HG03460 (cell line): Measurements from ENCODE around the gene BMPER.

Source experiments
- ATAC-seq: cut with Tn5 transposase; IDR thresholded peaks from one replicate; pipeline ENCODE4 v1.9.1; 2021; ENCODE audit not compliant: unreplicated experiment

The BMPER gene

DNA sequence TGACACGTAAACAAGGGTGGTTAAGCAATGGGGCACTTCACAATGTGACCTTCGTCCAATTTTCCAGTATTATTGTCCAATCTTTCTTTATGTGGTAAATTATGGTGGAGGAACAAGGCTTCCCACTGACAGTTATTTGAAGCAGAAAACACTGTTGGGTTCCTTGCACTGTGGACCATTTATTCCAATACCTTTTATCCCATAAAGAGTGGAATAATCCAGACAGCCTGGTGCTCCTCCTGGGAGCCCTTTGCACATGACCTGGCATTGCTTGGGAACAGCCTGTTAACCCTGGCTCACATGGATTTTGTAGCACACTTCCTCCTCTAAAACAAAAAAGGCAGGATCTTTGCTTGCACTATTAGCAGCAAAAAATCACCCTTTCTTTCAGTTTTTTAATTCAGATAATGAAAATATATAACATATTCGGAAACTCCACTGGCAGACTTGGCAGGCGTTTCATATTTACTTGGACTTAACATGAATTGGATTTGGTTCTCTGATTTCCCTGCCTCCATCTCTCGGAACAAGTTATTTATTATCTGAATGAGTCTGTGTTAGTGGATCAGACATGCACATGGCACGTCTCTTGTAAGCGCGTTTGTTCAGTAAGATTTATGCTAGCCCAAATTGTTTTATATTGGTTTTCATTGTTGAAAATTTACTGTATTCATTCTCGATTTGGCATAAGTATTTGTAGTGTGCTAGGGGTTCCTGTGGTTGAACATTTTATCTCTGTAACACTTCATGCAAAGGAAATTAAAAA, 59.3 kb downstream of the BMPER start:
- ATAC-seq, result no peak

GRCh38 chr7:33965183-33965744, 59.9 kb downstream of the BMPER start:
- no peak for ATAC-seq

GRCh38 chr7:33968591-33968990, 63.3 kb downstream of the BMPER start:
- no peak for ATAC-seq

- no peak for ATAC-seq
Observed at GRCh38 chr7:33970536-33970935, 65.2 kb downstream of the BMPER start.

DNA sequence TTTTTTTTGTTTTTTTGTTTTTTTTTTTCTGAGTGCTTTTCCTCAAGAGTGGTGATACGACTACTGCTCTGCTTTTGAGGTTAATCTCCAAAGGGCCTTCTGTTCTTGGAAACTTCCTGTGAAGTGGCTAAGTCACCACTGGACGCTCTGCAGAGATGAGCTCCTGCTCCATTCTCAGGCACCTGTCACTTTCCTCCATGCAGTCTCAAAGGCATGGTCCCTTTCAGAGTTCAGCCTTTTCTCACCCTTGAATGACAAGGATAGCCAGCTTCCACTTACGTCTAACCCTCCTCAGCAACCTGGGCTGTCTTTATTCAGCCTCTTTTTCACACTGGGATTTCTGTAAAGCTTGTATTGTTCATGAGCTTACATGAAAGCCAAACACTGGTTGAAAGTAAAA, 65.8 kb downstream of the BMPER start:
- ATAC-seq, result no peak

DNA sequence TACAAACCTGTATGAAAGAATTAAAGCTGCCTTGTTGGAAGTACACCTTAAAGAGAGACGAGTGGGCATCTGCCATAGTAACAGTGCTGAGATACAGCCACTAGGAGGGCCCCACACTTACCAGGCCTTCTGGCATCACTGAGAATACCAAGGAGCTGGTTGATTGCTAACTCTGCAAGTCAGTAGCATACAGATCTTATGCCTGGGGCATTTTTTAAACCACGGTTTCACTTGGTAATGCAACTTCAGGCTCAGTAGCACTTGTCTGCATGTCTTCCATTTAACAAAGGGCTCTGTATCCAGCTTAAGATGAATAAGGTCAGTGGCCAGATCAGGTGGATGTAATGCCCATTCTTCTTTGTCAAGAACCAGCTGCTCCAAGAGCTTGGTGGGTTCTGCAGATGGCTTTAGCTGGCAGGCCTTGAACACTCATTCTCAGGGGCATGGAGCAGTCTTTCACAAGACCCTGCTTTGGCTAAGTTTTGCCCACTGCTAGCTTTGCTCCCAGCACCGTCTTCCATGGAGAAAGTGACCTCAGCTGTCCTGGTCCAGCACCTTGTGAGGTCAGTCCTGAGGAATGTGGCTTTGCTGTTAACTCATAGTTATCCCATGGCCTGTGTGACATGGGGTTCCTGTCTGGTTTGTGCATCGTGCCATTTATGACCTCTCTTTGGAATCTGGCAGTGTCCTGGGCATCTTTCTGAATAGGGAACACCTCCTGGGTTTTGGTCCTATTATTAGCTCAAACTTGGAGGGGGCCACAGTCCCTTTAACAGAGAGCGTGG, 68.1 kb downstream of the BMPER start:
- no peak for ATAC-seq

- no peak for ATAC-seq
Observed at GRCh38 chr7:33979300-33979806, 74.0 kb downstream of the BMPER start.

DNA sequence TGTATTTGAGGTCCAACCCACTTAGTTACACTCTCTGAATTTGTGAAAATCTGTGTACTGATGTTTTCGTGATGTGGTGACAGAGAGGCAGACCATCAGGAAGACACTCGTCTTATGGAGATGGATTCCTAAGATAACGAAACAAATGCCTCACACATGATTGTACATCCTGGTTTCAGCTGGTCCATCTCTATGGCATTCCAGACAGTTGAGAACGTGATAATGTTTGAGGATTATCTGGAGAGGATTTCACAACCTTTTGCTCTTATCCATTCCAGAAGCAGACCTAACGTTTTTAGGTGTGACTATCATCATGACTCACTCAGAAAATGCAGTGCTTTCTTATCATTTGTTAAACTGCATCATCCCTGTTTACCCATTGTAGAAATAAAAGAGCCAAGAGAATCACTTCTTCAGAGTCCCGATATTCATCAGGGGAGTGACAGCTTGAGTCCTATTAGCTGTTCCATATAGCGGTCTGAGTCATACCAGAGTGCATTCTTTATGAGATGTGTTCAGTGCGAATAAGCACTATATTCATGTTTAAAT, 74.5 kb downstream of the BMPER start:
- ATAC-seq, result no peak

DNA sequence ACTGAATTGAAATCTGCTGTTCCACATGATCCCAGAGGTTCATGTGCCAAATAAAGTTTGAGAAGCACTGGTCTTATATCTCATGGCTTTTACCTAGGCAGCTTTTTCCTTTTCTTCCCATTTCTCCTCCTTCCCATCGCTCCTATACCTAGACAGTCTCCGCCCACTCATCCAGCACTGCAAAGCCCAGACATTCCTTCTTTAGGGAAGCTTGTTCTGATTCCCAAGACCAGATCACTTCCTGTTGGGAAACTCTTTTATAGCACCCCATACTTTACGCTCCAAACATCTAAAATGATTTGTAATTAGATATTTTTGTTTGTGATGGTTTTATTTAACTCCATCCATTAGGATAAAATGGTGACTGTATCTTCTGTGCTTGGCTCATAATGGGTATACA, 75.9 kb downstream of the BMPER start:
- ATAC-seq, result no peak

- ATAC-seq, result no peak
Observed at GRCh38 chr7:33981671-33982424, 76.5 kb downstream of the BMPER start.

- no peak for ATAC-seq
Observed at GRCh38 chr7:33982425-33982786, 77.1 kb downstream of the BMPER start.

- ATAC-seq, result no peak
Observed at GRCh38 chr7:33986451-33986850, 81.1 kb downstream of the BMPER start.

DNA sequence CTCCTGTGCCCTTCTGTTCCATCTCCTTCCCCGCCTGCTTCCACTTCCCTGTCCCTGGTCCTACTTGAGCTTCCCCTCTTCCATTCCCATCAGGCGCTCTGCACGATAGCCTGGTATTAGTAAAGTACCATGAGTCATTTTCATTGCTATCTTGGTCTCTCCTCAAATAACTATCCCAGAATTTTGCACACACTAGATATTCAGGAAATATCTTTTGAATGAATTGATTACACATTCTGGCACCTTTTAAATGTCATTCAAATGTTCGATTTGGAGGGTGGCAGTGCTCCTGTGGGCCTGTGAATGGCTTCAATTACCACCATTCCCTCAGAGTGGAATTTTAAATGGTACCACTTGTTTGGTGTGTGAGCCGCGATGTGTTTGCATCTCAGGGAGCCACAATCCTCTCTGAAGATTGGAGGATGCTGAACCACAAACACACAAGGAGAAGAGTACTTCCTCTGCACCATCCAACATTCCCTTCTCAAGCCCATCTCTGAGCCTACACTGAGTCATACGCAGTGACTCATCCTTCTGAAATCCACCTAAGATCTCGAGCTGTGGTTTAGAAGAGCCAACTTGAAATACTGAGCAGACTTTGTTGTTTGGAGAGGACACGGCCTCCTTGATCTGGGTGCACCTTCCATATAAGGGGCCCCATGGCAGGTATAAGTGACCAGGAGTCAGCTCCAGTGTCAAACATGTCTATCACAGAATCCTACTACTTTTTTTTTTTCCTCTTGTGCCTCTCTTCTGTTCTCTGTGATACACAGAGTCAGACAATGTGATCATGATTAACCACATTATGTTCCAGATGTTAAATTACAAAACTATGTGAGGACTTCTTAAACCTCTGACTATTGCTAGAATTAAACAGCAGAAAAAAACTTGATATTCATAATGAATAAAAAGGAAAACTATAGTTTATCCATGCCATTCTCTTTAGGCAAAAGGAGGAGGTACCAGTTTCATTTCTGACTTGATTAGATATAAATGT, 81.9 kb downstream of the BMPER start:
- no peak for ATAC-seq

GRCh38 chr7:33996899-33997298, 91.6 kb downstream of the BMPER start:
- no peak for ATAC-seq

DNA sequence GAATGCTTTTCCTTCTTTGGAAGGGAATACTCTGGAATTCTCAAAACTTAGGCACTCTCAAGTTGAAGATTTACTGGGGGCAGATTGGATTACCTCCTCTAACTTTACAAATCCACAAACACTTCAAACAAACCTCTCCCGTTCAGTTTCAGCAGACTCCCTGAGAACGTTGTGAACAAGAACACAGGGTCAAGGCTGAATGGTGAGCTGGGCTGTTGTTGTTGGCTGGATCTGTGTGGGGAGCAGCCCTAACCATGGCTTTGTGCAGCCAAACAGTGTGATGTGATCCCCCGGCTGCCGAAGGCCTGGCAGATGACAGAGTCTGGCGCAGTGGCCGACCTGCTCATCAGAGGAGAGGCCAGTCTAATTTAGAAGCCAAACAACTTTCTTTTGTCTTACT, 93.1 kb downstream of the BMPER start:
- ATAC-seq, result no peak

DNA sequence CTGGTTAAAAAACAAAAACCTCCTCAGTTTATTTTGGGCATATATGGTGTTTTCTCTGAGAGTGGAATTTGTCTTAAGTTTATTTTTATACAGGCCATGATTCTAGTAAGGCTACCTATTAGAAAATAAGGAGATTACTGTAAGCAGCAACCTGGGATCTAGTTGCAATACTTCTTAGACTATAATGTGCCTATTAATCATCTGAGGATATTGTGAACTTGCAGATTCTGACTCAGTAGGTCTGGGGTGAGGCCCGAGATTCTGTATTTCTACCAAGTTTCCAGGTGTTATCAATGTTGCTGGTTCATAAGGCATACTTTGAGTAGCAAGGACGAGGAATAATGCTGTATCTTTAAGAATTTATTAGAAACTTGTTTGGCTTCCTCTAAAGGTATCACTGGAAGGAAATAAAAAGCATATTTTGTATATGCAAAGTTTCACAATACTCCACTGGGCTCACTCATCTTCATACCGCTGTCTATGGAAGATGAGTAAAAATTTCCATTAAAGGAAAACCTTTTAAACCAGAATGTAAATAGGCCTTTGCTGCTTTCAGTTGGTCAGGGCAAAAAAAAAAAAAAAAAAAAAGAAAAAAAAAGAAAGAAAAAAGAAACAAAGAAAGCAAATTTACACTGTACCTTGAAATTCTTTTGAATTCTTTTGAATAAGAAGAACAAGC, 105.8 kb downstream of the BMPER start:
- ATAC-seq, result no peak

- no peak for ATAC-seq
Observed at GRCh38 chr7:34011696-34012095, 106.4 kb downstream of the BMPER start.

DNA sequence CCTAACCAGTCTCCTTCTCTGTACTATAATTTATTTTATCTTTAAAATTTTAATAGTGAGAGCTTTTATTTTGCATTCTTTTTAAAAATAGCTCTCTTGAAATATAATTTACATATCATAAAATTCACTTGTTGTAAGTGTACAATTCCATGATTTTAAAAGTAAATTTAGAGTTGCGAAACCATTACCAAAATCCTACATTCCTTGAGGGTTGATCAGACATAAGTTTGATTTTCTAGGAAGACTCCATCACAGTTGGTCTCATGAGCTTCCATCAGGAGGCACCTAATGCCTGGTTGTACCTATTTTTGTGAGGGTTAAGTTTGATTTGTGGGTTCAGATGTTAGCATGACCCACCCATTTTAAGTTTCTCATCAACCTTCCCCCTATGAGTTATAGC, 108.1 kb downstream of the BMPER start:
- ATAC-seq, result no peak

DNA sequence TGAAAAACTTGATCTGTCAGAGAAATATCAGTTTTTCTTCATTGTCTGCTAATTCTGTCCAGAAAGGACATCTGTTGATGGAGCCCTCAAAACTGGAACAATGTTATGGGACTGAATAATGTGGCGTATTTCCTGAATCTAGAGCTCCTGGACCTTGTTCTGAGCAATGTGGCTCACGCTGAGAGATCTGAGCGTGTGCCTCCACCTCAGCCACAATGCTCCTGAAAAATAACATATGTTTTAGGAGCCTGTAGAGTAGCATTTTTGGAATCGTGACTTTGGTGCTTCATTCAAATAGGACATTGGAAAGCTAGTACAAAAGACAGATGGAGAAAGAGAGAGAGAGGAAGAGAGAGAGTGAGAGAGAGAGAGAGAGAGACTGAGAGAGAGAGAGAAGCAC, 110.3 kb downstream of the BMPER start:
- no peak for ATAC-seq
